CD4-positive, alpha-beta T cell treated with Interleukin-15 for 1 hour (primary cell): ENCODE measurements around the gene DDX43.
"Not testable (repeated sequence)": the region's sequence is repeated elsewhere in the genome, so short reads cannot be mapped to it uniquely, and the experiment has no call there.

Experiments used
- DNase-seq: peaks from one replicate; pipeline ENCODE4 v3.0.0-alpha.2; 2020

Gene DDX43

DNA sequence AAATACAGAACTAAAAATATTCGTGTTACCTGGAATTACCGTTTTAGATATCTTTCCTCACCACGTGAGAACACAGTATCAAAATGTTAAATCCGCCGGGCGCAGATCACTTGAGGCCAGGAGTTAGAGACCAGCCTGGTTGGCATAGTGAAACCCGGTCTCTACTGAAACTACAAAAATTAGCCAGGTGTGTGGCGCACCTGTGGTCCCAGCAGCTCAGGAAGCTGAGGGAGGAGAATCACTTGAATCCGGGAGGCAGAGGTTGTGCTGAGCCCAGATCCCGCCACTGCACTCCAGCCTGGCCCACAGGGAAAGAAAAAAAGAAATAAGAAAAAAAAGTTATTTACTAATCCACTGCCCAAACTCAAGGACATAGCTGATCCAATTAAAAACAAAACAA lies 4.8 kb upstream of the DDX43 start:
- no peak for DNase-seq

DNA sequence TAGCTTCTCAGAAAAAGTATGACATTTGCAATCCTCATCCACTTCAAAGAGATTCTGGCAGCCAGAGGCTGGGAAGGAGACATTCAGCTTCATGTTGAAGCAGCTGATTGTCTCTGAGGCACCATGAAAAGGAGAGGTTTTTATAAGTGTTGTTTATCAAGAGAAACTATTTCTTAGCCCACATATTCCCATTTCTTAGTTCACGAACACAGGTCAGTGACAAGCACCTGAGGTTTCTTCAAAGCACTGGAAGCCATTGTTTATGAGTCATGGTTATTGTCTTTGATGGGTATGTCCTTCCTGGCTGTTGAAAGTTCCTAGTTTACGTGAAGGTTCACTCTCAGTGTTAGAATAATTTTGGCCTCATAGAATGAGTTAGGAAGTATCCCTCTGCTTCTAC lies 3.0 kb upstream of the DDX43 start:
- DNase-seq = no peak

DNA sequence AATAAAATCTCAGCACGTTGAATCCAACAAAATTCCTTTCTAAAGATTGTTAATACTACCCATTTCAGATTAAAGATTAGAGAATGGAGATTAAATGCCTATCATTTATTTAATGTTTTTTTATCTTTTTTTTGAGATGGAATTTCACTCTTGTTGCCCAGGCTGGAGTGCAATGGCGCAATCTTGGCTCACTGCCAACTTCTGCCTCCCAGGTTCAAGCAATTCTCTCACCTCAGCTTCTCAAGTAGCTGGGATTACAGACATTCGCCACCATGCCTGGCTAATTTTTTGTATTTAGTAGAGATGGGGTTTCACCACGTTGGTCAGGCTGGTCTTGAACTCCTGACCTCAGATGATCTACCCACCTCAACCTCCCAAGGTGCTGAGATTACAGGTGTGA lies 2.4 kb upstream of the DDX43 start:
- DNase-seq = not testable (repeated sequence)

DNA sequence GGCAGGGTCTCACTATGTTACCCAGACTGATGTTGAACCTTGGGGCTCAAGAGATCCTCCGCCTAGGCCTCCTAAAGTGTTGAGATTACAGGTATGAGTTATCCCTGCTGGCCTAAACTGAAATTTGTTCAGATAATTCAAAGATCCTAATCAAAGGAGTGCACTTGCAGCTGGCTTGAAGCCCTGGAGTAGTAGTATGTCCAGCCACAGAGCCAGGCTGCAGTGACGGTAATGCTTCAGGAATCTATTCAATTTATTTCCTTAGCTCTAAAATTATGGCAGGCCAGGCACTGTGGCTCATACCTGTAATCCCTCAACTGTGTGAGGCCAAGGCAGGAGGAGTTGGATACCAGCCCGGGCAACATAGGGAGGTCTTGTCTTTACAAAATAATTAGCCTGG lies 1.4 kb upstream of the DDX43 start:
- no peak for DNase-seq

GRCh38 chr6:73395875-73396274 lies 1.2 kb downstream of the DDX43 start:
- DNase-seq = no peak

DNA sequence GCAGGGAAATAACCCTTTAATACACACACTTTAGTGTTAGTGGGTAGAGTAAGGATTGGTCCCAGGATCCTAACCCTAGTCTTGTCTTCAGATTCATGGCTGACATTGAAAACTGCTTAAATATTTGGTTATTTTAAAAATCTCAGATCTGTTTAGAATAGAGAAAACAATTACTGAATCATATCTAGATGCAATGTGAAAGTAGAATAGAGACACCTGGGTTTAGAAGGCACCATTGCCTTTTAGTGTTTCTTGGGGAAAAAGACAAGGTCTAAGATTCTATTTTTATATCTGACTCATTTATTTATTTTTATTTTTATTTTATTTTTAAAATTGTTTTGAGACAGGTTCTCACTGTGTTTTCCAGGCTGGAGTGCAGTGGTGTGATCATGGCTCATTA lies 6.0 kb downstream of the DDX43 start:
- no peak for DNase-seq

GRCh38 chr6:73409395-73409794 lies 14.8 kb downstream of the DDX43 start:
- DNase-seq = no peak

- no peak for DNase-seq
Observed at GRCh38 chr6:73413102-73413501, 18.5 kb downstream of the DDX43 start.

GRCh38 chr6:73418081-73418741 lies 23.6 kb downstream of the DDX43 start:
- DNase-seq = no peak

DNA sequence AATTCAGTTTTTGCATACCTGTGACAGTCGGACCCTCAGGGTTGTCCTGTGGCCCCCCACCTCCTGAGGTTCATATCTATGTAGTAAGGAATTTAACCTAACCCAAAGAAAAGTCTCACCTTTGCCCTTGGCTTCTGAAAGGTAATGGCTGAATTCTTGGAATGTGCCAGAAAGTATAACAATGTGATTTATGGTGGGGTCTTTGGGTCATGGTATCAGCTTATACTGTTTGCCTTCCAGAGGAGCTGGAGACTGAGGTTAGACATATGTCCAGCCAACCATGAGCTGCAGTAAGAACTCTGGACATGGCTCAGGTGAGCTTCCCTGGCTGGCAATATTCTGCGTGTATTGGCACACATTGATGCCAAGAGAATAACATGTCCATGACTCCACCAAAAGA lies 26.9 kb downstream of the DDX43 start:
- no peak for DNase-seq

- DNase-seq = no peak
Observed at GRCh38 chr6:73435236-73435635, 40.6 kb downstream of the DDX43 start.

GRCh38 chr6:73443555-73443954 lies 48.9 kb downstream of the DDX43 start:
- no peak for DNase-seq

DNA sequence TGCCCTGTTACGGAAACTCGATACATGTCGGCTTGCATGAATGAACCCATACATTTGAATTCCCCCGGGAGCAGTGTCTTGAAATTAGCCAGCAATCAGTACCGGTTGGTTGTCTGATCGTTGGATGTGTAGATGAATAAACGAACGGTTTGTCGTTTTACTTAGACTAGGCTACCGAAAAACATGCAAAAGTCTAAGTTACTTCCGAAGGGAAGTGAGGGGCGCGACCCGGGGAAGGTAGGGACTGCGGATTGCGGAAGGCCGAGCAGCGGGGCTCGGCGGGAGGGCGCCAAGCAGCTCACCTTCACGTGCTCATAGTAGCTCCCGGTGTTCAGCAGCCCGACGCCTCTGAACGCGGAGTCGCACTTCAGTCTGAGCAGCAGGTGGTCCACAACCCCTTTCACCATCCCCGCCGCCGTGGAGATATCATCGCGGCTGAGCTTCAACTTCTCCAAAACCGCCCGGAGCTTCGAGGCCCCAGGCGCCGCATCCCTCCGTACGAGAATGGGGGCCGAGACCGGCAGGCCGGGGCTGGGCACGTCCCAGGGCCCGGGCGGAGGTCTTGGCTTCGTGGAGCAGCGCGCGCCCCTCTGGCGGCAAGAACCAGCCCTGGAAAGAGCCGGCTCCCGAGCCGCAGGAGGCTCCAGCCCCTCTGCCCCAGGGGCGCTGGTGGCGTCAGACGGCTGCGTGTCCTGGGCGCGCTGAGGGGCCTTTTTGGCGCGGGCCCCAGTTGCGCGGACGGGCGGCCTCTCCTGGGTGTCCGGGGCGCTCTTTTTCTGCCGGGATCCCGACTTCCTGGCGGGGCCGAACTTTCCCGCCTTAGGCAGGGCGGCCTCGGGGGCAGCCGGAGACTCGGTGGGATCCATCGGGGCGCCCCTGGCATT lies 56.8 kb downstream of the DDX43 start:
- peak; percentile 33 for DNase-seq

GRCh38 chr6:73452107-73452461 lies 57.5 kb downstream of the DDX43 start, which contains the start of gene CGAS:
Gene CGAS (minus strand): TSS chr6:73452297. CDS start chr6:73452181, 116 bp downstream.
- peak; percentile 88 for DNase-seq

- DNase-seq = no peak
Observed at GRCh38 chr6:73455865-73456629, 61.4 kb downstream of the DDX43 start.

GRCh38 chr6:73459474-73459873 lies 64.8 kb downstream of the DDX43 start:
- not testable (repeated sequence) for DNase-seq

DNA sequence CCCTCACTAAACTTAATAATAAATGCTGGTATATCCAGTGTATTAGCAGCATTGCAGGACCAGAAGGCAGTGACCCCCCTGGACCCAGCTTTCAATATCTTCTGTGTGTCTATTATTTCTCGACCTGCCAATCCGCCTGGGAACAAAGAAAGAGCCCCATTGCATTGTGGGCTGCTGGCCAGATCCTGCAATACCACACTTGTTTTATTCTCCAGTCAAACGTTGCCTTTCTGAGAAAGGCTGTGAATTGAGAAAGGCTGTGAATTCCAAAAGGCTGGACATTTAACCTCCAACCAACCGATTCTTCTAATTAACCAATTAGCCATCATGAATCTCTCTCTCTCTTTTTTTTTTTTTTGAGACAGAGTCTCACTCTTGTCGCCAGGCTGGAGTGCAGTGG lies 65.4 kb downstream of the DDX43 start:
- no peak for DNase-seq

- peak; percentile 87 for DNase-seq
Observed at GRCh38 chr6:73461537-73462350, 67.1 kb downstream of the DDX43 start, which contains the start of gene MTO1. Gene MTO1 (plus strand): TSS chr6:73461737. CDS start chr6:73461855, 118 bp downstream.
